Osteocyte (in vitro differentiated cells): ENCODE measurements around the gene CST3. TPM values are rescaled to one million over a fixed set of nuclear protein-coding genes. Genes with fewer than 3 reads are reported as not detected.

Experiments
- DNase-seq: peaks from one replicate; pipeline ENCODE4 v3.0.0; 2021; ENCODE audit warnings: mixed read lengths; ENCODE audit not compliant: unreplicated experiment; ENCODE audit errors: extremely low spot score
- H3K27ac Mint-ChIP-seq: one replicate; pipeline ENCODE4 v1.8.0; 2021; ENCODE audit warnings: mild to moderate bottlenecking, mixed read lengths; ENCODE audit not compliant: unreplicated experiment
- H3K27me3 Mint-ChIP-seq: one replicate; pipeline ENCODE4 v1.8.0; 2021; ENCODE audit warnings: mixed read lengths; ENCODE audit not compliant: unreplicated experiment
- H3K36me3 Mint-ChIP-seq: one replicate; pipeline ENCODE4 v1.8.0; 2021; ENCODE audit warnings: mixed read lengths; ENCODE audit not compliant: unreplicated experiment
- H3K4me1 Mint-ChIP-seq: one replicate; pipeline ENCODE4 v1.8.0; 2021; ENCODE audit warnings: mixed read lengths; ENCODE audit not compliant: unreplicated experiment
- H3K4me3 Mint-ChIP-seq: one replicate; pipeline ENCODE4 v1.8.0; 2021; ENCODE audit warnings: mild to moderate bottlenecking, moderate library complexity, mixed read lengths; ENCODE audit not compliant: unreplicated experiment
- H3K9me3 Mint-ChIP-seq: one replicate; pipeline ENCODE4 v1.8.0; 2021; ENCODE audit warnings: mixed read lengths; ENCODE audit not compliant: unreplicated experiment
- total RNA-seq: library from RNA; stranded (reverse); gene quantifications from 2 replicates; pipeline ENCODE4 v1.2.1, GENCODE V29; 2021
- TF ChIP-seq, protein P1 (sequence below): fragments of 200-600 bp; sonication (generic); IDR thresholded peaks from 2 replicates; pipeline ENCODE4 v1.5.0; 2021; ENCODE audit warnings: antibody characterized with exemption, mild to moderate bottlenecking, moderate library complexity

CST3 gene
- total RNA-seq, 1 donor from 2014 or later: 710 TPM

DNA sequence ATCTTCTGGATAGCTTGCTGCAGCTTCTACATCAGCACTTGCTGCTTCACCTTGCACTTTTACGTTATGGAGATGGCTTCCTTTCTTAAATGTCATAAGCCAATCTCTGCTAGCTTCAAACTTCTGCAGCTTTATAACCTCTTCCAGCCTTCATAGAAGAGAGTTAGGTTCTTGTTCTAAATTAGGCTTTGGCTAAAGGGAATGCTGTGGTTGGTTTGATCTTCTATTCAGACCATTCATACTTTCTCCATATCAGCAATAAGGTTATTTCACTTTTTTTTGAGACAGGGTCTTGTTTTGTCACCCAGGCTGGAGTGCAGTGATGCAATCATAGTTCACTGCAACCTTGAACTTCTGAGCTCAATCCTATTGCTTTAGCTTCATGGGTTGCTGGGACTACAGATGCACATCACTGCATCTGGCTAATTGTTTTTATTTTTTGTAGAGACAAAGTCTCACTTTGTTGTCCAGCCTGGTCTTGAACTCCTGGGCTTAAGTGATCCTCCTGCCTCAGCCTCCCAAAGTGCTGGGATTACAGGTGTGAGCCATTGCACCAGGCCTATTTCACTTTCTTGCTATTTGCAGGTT is 12.2 kb upstream of the CST3 start:
- no peak overlapping the region for H3K4me3 Mint-ChIP-seq
- DNase-seq: no peak
- H3K36me3 Mint-ChIP-seq: no peaks in the 10 kb centered on the region
- H3K4me1 Mint-ChIP-seq: peaks cover 36% of the 10 kb centered on the region
- H3K27ac Mint-ChIP-seq: no peak overlapping the region
- peaks cover 3% of the 10 kb centered on the region for H3K9me3 Mint-ChIP-seq
- TF ChIP-seq, protein P1, sequence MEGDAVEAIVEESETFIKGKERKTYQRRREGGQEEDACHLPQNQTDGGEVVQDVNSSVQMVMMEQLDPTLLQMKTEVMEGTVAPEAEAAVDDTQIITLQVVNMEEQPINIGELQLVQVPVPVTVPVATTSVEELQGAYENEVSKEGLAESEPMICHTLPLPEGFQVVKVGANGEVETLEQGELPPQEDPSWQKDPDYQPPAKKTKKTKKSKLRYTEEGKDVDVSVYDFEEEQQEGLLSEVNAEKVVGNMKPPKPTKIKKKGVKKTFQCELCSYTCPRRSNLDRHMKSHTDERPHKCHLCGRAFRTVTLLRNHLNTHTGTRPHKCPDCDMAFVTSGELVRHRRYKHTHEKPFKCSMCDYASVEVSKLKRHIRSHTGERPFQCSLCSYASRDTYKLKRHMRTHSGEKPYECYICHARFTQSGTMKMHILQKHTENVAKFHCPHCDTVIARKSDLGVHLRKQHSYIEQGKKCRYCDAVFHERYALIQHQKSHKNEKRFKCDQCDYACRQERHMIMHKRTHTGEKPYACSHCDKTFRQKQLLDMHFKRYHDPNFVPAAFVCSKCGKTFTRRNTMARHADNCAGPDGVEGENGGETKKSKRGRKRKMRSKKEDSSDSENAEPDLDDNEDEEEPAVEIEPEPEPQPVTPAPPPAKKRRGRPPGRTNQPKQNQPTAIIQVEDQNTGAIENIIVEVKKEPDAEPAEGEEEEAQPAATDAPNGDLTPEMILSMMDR: no peak
- H3K27me3 Mint-ChIP-seq: no peaks in the 10 kb centered on the region

DNA sequence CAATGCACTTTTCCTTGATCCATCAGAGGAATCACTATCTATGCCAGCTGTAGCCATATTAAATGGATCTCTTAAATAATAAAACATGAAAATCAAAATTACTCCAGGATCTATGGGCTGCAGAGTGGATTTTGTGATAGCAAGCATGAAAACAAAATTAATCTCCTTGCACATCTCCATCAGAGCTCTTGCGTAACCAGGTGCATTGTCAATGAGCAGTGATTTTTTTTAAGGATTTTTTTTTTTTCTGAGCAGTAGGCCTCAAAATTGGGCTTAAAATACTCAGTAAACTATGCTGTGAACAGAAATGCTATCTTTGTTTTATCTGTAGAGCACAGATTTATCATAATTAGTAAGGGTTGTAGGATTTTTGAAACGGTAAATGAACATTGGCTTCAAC is 11.5 kb upstream of the CST3 start:
- H3K9me3 Mint-ChIP-seq: peaks cover 3% of the 10 kb centered on the region
- peaks cover 35% of the 10 kb centered on the region for H3K4me1 Mint-ChIP-seq
- H3K4me3 Mint-ChIP-seq: no peak overlapping the region
- no peak for DNase-seq
- H3K36me3 Mint-ChIP-seq: no peaks in the 10 kb centered on the region
- no peaks in the 10 kb centered on the region for H3K27me3 Mint-ChIP-seq
- no peak overlapping the region for H3K27ac Mint-ChIP-seq
- TF ChIP-seq, protein P1: no peak

DNA sequence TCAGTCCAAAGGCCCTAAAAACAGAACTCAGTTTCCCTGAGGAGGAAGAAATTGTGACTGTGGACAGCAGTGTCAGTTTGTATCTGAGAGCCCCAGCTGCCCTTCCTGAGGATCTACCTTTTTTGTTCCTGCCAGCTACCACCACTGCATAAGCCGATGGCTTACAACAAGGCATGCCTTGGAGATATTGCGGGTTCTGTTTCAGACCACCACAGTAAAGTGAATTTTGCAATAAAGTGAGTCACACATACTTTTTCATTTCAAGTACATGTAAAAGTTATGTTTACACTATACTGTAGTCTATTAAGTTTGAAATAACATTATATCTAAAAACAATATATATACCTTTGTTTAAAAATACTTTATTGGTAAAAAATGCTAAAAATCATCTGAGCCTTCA is 9.6 kb upstream of the CST3 start:
- peaks cover 3% of the 10 kb centered on the region for H3K9me3 Mint-ChIP-seq
- no peak overlapping the region for H3K4me3 Mint-ChIP-seq
- no peak overlapping the region for H3K27ac Mint-ChIP-seq
- TF ChIP-seq, protein P1: no peak
- H3K4me1 Mint-ChIP-seq: peaks cover 39% of the 10 kb centered on the region
- H3K27me3 Mint-ChIP-seq: no peaks in the 10 kb centered on the region
- no peak for DNase-seq
- no peaks in the 10 kb centered on the region for H3K36me3 Mint-ChIP-seq

DNA sequence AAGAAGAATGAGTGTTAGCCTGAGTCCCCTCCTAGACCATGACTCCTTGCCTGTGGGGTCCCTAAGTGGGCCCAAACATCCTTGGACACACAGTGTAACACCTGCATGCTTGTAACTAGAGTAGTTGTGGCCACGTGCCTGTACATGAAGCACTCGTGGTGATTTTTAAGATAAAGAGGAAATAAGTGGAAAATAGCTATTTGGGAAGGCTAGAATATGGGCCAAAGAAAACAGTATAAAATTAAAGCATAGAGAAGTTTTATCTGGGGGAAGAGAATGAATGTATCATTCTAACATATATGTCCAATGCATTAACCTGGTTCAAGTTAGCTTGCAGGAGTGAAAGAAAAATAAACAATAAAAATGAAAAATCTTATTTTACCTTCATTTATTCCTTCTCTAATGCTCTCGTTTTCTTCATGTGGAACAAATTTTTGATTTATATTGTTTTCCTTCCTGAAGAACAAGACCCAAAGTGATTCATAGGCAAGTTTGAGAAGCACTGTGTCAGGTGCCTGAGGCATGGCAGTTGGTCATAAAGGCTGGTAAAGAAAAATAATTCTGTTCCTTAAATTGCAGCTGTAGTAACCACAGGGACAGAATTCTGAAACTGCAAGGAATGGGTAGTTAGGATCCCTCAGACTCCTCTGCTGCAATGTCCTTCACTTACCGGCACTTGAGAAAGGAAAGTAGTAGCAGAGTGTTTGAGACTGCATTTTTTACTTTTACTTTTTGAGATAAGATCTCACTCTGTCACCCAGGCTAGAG is 8.5 kb upstream of the CST3 start:
- Mint-ChIP-seq H3K27ac (peak overlapping the region; percentile 29), H3K27me3 (no peaks in the 10 kb centered on the region), H3K9me3 (peaks cover 3% of the 10 kb centered on the region), H3K4me1 (peaks cover 50% of the 10 kb centered on the region), H3K4me3 (no peak overlapping the region), H3K36me3 (no peaks in the 10 kb centered on the region)
- DNase-seq: no peak
- TF ChIP-seq, protein P1: no peak

DNA sequence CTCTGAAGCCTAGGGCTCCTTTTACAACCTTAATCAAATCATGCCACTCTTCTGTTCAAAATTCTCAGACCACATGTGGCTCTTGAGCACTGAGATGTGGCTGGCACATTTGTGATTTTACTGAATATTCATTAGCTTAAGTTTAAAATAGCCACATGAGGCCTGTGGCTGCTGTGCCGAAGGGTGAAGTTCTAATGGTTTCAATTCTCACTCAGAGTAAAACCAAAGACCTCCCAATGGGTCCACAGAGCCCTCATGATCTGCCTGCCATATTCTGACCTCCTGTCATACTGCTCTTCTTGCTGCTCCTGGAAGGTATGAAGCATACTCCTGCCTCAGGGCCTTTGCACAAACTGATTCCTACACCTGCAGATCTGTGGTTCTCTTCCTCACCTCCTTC is 7.8 kb upstream of the CST3 start:
- Mint-ChIP-seq H3K4me1 (peaks cover 57% of the 10 kb centered on the region), H3K27me3 (no peaks in the 10 kb centered on the region)
- TF ChIP-seq, protein P1: no peak

More for the DNA sequence above, 7.8 kb upstream of the CST3 start:
- Mint-ChIP-seq H3K4me3 (no peak overlapping the region), H3K27ac (peak overlapping the region; percentile 29), H3K36me3 (no peaks in the 10 kb centered on the region), H3K9me3 (peaks cover 3% of the 10 kb centered on the region)
- DNase-seq: no peak
